K562 (cell line): Measurements from ENCODE around the gene IP6K1. TPM values are rescaled to one million over a fixed set of nuclear protein-coding genes. Genes with fewer than 3 reads are reported as not detected.
A peak's percentile ranks its signal among the peaks of the same experiment; 100 is the strongest.

Experiments used
- BCLAF1 ChIP-seq, 2 experiments: fragments of 450-650 bp in 1 of 2; IDR thresholded peaks; 2 replicates each; pipeline ENCODE4 v1.6.1; 2011 to 2017; ENCODE audit warnings: low read depth in 2 of 2, antibody characterized with exemption in 1 of 2, borderline replicate concordance in 1 of 2, low read length in 1 of 2, mild to moderate bottlenecking in 1 of 2, mixed read lengths in 1 of 2; ENCODE audit not compliant: control insufficient read depth in 1 of 2
- CAMTA2 ChIP-seq: fragments of 250-450 bp; sonication (Bioruptor Pico); conservative IDR thresholded peaks from 2 replicates; pipeline ENCODE4 v1.5.1; 2022
- CCNT2 ChIP-seq: IDR thresholded peaks from 2 replicates; pipeline ENCODE4 v1.6.1; 2011; ENCODE audit warnings: borderline replicate concordance, low read depth, mild to moderate bottlenecking, moderate library complexity, mixed read lengths, low read length; ENCODE audit not compliant: insufficient read length; ENCODE audit errors: extremely low read depth
- CEBPG ChIP-seq, 3 experiments: fragments of 200-800 bp in 1 of 3; sonication (Bioruptor generic) in 1 of 3; sonication (generic) in 1 of 3; formaldehyde crosslinking in 1 of 3; IDR thresholded peaks in 2 of 3; conservative IDR thresholded peaks in 1 of 3; 2 replicates each; pipeline versions ENCODE4 v1.6.1 to v1.8.0; 2016 to 2022; ENCODE audit warnings: missing compliant biosample characterization in 2 of 3, missing genetic modification characterization in 2 of 3, mild to moderate bottlenecking in 1 of 3, missing genetic modification reagents in 1 of 3
- CHD1 ChIP-seq: fragments of 200-600 bp; sonication (generic); IDR thresholded peaks from one replicate; pipeline ENCODE4 v1.6.1; 2012; ENCODE audit warnings: mild to moderate bottlenecking, moderate library complexity, low read length, inconsistent platforms
- NR3C1 ChIP-seq: sonication (generic); formaldehyde crosslinking; IDR thresholded peaks from 2 replicates; pipeline ENCODE4 v1.8.1; 2022; ENCODE audit warnings: missing genetic modification reagents
- RBFOX2 ChIP-seq: fragments of 200-400 bp; formaldehyde crosslinking; IDR thresholded peaks from 2 replicates; pipeline ENCODE4 v1.6.1; 2017; ENCODE audit warnings: low read depth, mild to moderate bottlenecking, low read length, moderate library complexity
- RBM22 ChIP-seq: fragments of 200-400 bp; formaldehyde crosslinking; IDR thresholded peaks from 2 replicates; pipeline ENCODE4 v1.6.1; 2018; ENCODE audit warnings: low read length, low read depth; ENCODE audit not compliant: poor library complexity, severe bottlenecking
- TGIF2 ChIP-seq: sonication (generic); formaldehyde crosslinking; IDR thresholded peaks from 2 replicates; pipeline ENCODE4 v1.8.1; 2022; ENCODE audit warnings: mild to moderate bottlenecking, missing genetic modification reagents, moderate library complexity
- ZBTB17 ChIP-seq: fragments of 450-650 bp; formaldehyde crosslinking; IDR thresholded peaks from 2 replicates; pipeline ENCODE4 v1.4.0; 2020; ENCODE audit warnings: mild to moderate bottlenecking
- ZBTB33 ChIP-seq: sonication (generic); formaldehyde crosslinking; IDR thresholded peaks from 2 replicates; pipeline ENCODE4 v1.8.1; 2023; ENCODE audit warnings: mild to moderate bottlenecking, missing genetic modification reagents
- ZNF79 ChIP-seq: fragments of 250-450 bp; sonication (Bioruptor Pico); IDR thresholded peaks from 2 replicates; pipeline ENCODE4 v1.4.0; 2020; ENCODE audit warnings: low read depth, mild to moderate bottlenecking, moderate library complexity
- polyA plus RNA-seq, 8 experiments: library from polyadenylated mRNA; depleted of rRNA in 4 of 8; stranded (reverse) in 5 of 8; unstranded in 3 of 8; fragments of >200 nt; fragmentation: Nextera tagmentation in 2 of 8; fragmentation: Illumina TruSeq in 1 of 8; extraction: Ambion mirVana in 2 of 8; extraction: Trizol in 1 of 8; gene quantifications; 2 replicates each; pipeline versions ENCODE4 v1.2.1 to v1.2.3, GENCODE V29; 2011 to 2014; ENCODE audit warnings: inconsistent platforms in 1 of 8, missing spikeins in 1 of 8
- total RNA-seq, 7 experiments: library from RNA; depleted of rRNA in 6 of 7; stranded (reverse); fragments of >200 nt in 6 of 7; fragmentation: Illumina TruSeq in 2 of 7; extraction: Trizol in 2 of 7; gene quantifications; 2 replicates each; pipeline versions ENCODE4 v1.2.1 to v1.2.3, GENCODE V29; 2011 to 2021; ENCODE audit warnings: low replicate concordance in 1 of 7
- TF ChIP-seq, protein P1 (sequence below): fragments of 250-450 bp; sonication (Bioruptor Pico); IDR thresholded peaks from 2 replicates; pipeline ENCODE4 v1.4.0; 2020; ENCODE audit warnings: mild to moderate bottlenecking
- TF ChIP-seq, protein P2 (sequence below): fragments of 450-650 bp; IDR thresholded peaks from 2 replicates; pipeline ENCODE4 v1.6.1; 2017; ENCODE audit warnings: antibody characterized with exemption
- TF ChIP-seq, protein P3 (sequence below): fragments of 200-800 bp; sonication (Bioruptor generic); IDR thresholded peaks from 2 replicates; pipeline ENCODE4 v1.6.1; 2017; ENCODE audit warnings: missing genetic modification characterization, missing compliant biosample characterization

IP6K1 gene
- total and polyA plus RNA-seq, 9 of the 15 experiments (the other 6 are each of a cell fraction or from before 2014, with no cell fraction given), result 0.46 to 29.2 (median 13.1) TPM

DNA sequence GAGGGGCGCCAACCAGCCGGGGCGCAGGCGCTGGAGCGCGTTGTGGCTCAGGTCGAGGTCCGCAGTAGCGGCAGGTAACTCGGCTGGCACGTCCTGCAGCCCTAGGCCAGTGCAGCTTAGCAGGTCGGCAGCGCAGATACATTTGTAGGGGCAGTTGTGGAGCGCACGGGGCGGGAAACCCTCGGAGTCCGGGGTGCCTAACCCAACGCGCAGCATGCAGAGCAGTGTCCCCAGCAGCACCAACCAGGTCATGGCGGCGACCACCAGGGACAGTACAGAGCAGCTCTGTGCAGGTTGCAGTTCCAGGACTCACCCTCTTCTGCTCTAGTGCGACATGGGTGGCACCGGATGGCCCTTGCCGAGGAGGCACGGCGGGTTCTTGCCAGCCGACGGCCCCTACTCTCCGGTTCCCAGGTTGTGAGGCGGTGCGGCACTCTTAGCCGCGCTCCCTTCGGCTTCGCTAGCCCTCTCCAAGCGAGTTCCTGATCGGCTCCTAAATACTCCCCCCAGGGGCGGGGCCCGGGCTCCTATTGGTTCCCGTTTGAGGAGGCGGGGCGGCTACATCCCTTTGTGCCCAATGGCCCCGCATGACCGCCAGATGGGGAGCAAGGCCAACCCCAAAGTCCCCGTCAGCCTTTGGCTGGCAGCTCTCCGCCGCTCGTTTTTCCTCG lies 67.0 kb downstream of the IP6K1 start, which contains the start of gene AMIGO3 (continued):
- TF ChIP-seq BCLAF1 (IDR thresholded peaks at IDR 0.05; ENCODE audit: borderline replicate concordance in 1 of 2, control insufficient read depth in 1 of 2, low read depth in 2 of 2, low read length in 1 of 2) (no peak), RBFOX2 (peak; percentile 27), CHD1 (no peak), ZNF79 (CRISPR knock-in tag) (no peak), NR3C1 (CRISPR knock-in tag) (no peak), TGIF2 (CRISPR knock-in tag) (no peak), CEBPG (CRISPR knock-in tag; IDR thresholded peaks at IDR 0.05) (no peak), CEBPG (tag; conservative IDR thresholded peaks at IDR 0.05 in 1 of 2, IDR thresholded peaks at IDR 0.05 in 1 of 2) (no peak), RBM22 (peak; percentile 62), CCNT2 (peak; percentile 55), ZBTB33 (peak; percentile 72), CAMTA2 (CRISPR knock-in tag) (no peak), ZBTB17 (CRISPR knock-in tag) (no peak)
- TF ChIP-seq, protein P1, sequence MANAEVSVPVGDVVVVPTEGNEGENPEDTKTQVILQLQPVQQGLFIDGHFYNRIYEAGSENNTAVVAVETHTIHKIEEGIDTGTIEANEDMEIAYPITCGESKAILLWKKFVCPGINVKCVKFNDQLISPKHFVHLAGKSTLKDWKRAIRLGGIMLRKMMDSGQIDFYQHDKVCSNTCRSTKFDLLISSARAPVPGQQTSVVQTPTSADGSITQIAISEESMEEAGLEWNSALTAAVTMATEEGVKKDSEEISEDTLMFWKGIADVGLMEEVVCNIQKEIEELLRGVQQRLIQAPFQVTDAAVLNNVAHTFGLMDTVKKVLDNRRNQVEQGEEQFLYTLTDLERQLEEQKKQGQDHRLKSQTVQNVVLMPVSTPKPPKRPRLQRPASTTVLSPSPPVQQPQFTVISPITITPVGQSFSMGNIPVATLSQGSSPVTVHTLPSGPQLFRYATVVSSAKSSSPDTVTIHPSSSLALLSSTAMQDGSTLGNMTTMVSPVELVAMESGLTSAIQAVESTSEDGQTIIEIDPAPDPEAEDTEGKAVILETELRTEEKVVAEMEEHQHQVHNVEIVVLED (CRISPR knock-in tag), result no peak
- TF ChIP-seq, protein P2, sequence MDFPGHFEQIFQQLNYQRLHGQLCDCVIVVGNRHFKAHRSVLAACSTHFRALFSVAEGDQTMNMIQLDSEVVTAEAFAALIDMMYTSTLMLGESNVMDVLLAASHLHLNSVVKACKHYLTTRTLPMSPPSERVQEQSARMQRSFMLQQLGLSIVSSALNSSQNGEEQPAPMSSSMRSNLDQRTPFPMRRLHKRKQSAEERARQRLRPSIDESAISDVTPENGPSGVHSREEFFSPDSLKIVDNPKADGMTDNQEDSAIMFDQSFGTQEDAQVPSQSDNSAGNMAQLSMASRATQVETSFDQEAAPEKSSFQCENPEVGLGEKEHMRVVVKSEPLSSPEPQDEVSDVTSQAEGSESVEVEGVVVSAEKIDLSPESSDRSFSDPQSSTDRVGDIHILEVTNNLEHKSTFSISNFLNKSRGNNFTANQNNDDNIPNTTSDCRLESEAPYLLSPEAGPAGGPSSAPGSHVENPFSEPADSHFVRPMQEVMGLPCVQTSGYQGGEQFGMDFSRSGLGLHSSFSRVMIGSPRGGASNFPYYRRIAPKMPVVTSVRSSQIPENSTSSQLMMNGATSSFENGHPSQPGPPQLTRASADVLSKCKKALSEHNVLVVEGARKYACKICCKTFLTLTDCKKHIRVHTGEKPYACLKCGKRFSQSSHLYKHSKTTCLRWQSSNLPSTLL, result no peak
- TF ChIP-seq, protein P3, sequence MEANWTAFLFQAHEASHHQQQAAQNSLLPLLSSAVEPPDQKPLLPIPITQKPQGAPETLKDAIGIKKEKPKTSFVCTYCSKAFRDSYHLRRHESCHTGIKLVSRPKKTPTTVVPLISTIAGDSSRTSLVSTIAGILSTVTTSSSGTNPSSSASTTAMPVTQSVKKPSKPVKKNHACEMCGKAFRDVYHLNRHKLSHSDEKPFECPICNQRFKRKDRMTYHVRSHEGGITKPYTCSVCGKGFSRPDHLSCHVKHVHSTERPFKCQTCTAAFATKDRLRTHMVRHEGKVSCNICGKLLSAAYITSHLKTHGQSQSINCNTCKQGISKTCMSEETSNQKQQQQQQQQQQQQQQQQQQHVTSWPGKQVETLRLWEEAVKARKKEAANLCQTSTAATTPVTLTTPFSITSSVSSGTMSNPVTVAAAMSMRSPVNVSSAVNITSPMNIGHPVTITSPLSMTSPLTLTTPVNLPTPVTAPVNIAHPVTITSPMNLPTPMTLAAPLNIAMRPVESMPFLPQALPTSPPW (CRISPR knock-in tag), result no peak
